ENCODE measurements around the gene ZSCAN25. TPM values are rescaled to one million over a fixed set of nuclear protein-coding genes. Genes with fewer than 3 reads are reported as not detected.
"Not testable (repeated sequence)": the region's sequence is repeated elsewhere in the genome, so short reads cannot be mapped to it uniquely, and the experiment has no call there.

The ZSCAN25 gene
- total RNA-seq (10 to 100 TPM; 18.7 to 30.8 (median 26.4) TPM), polyA plus RNA-seq (1 to 10 TPM; 3.8 to 7.2 (median 4.2) TPM)
- long read RNA-seq, donor 1: 0 reads
- long read RNA-seq, donor 2, full-length matches to known transcripts: 1 of 1 reads
- long read RNA-seq, donor 2, partial matches to known transcripts: 0 of 1 reads
- long read RNA-seq, donor 2, other reads (novel, unspliced or antisense): 0 of 1 reads

DNA sequence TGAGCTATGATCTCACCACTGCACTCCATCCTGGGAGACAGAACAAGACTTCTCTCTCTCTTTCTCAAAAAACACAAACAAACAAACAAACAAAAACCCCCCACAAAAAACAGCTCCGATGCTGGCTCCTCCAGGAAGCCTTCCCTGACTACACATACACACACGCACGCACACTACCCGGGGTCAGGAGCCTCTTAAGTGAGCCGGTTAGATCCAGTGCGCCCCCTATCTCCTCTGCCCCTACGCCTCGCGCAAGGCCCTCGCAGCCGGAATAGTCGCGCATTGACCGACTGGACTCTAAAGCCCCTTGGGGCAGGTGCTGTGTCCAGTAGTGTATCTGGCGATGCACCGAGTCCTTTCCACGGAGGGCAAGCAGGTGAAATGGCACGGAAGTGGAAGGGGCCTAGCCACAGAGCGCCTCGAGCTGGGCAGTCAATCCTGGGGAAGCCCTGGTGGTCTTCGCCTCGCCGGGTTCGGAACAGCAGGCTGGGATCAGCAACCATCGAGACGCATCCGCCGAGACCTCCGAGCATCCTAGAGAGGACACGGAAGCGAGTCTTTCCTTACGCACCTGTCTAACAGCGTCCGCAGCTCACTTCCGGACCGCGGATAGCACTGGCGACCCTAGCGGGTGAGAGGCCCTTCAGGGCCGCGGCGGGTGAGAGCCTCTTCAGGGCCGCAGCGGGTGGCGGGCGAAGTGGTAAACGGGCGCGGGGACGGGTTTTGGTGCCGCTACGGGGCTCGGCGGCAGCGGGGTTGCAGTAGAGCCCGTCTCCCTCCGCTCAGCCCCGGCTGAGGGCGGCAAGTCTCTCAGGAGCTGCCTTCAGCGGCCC, at the start of gene ZSCAN25:
Gene ZSCAN25 (plus strand): TSS at position 588 of the 833 bp plus-strand sequence. CDS start 2,661 bp downstream, outside the sequence.
- 1 to 2% (median 1%) methylated on average over 25 to 60 of the region's 60 CpGs for WGBS, 5 donors
- intact Hi-C loops (cut with DNase I; ENCODE audit: low total_unique reads): no loop called here
- peaks cover 10 to 52% (median 25%) of the 10 kb centered on the region in 6 donors for H3K4me1 ChIP-seq
- H3K36me3 ChIP-seq: peaks cover 2 to 34% (median 32%) of the 10 kb centered on the region in 6 donors
- H3K9me3 ChIP-seq: no peaks in the 10 kb centered on the region
- peak within 1 kb of the TSS; percentile 88 to 98 (median 96) for H3K4me3 ChIP-seq
- TF ChIP-seq CTCF (IDR thresholded peaks at IDR 0.05 in 8 of 11, conservative IDR thresholded peaks at IDR 0.05 in 3 of 11): peak in 7 of 11 experiments; percentile 21 to 48 (median 43)
- peak; percentile 90 to 93 (median 93) for TF ChIP-seq POLR2AphosphoS5 (IDR thresholded peaks at IDR 0.05)
- TF ChIP-seq POLR2A (IDR thresholded peaks at IDR 0.05): peak in 2 of 3 donors; percentile 16 to 19
- no peaks in the 10 kb centered on the region for H3K27me3 ChIP-seq (replicated peaks in 1 of 7)
- DNase-seq: peak; percentile 96
- peak within 1 kb of the TSS; percentile 76 to 95 (median 90) for H3K27ac ChIP-seq

DNA sequence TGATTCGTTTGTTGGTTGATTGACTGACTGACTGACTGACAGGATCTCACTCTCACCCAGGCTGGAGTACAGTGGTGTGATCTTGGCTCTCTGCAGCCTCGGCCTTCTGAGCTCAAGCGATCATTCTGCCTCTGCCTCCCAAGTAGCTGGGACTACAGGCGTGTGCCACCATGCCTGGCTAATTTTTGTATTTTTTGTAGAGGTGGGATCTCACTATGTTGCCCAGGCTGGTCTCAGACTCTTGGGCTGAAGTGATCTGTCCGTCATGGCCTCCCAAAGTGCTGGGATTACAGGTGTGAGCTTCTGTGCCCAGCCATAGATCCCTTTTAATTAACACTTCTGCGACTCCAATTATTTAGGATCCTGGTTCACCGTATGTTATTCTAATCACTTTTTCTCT, 48.0 kb upstream of the ZSCAN25 start:
- H3K9me3 ChIP-seq; intact Hi-C loops (cut with DNase I; ENCODE audit: low total_unique reads); H3K4me3 ChIP-seq; H3K27me3 ChIP-seq (replicated peaks in 1 of 7); DNase-seq; H3K27ac ChIP-seq; H3K4me1 ChIP-seq: not testable (repeated sequence)
- H3K36me3 ChIP-seq: peaks cover 0 to 100% (median 61%) of the 10 kb centered on the region in 6 donors
- WGBS, 5 donors: 96 to 98% (median 97%) methylated on average over 7 of the region's 7 CpGs

DNA sequence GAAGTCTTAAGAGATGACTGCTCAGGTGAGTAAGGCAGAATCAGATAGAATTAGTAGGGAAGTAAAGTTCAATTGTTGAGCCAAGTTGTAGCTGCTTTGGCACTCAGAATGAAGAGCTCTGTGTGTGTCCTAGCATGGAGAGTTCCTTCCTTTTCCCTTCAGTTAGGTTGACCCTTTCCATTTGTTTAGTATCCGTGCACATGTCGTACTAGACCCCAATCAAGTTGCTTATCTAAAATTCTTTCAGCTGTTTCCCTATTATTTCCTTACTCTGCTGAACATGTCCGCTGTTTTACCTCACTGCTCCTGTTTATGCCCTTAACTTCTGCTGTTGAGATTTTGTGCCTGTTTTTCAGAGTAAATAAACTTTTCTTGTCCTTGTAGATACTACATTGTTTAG, 45.0 kb upstream of the ZSCAN25 start:
- Histone ChIP-seq H3K9me3 (no peaks in the 10 kb centered on the region), H3K4me3 (no peak overlapping the region), H3K27ac (no peak overlapping the region), H3K4me1 (no peaks in the 10 kb centered on the region), H3K36me3 (peaks cover 0 to 89% (median 39%) of the 10 kb centered on the region in 6 donors), H3K27me3 (replicated peaks in 1 of 7) (no peaks in the 10 kb centered on the region)
- 71 to 91% (median 88%) methylated on average over 3 of the region's 3 CpGs for WGBS, 5 donors
- intact Hi-C loops (cut with DNase I; ENCODE audit: low total_unique reads): no loop called here
- DNase-seq: no peak
- TF ChIP-seq POLR2A (IDR thresholded peaks at IDR 0.05): no peak
- no peak for TF ChIP-seq CTCF (IDR thresholded peaks at IDR 0.05 in 8 of 11, conservative IDR thresholded peaks at IDR 0.05 in 3 of 11)
- TF ChIP-seq POLR2AphosphoS5 (IDR thresholded peaks at IDR 0.05): no peak

GRCh38 chr7:99573257-99573656, 43.5 kb upstream of the ZSCAN25 start:
- Histone ChIP-seq H3K27me3 (replicated peaks in 1 of 7) (no peaks in the 10 kb centered on the region), H3K27ac (no peak overlapping the region), H3K9me3 (no peaks in the 10 kb centered on the region), H3K4me1 (no peaks in the 10 kb centered on the region), H3K4me3 (no peak overlapping the region), H3K36me3 (peaks cover 0 to 74% (median 38%) of the 10 kb centered on the region in 6 donors)
- intact Hi-C loops (cut with DNase I; ENCODE audit: low total_unique reads): no loop called here
- WGBS, 5 donors: 74 to 100% (median 89%) methylated on average over 1 of the region's 1 CpG
- TF ChIP-seq CTCF (IDR thresholded peaks at IDR 0.05 in 8 of 11, conservative IDR thresholded peaks at IDR 0.05 in 3 of 11) (no peak), POLR2A (IDR thresholded peaks at IDR 0.05) (no peak), POLR2AphosphoS5 (IDR thresholded peaks at IDR 0.05) (no peak)
- no peak for DNase-seq

Measured in spleen (tissue), 13 donors.